Measurements from ENCODE around the gene NFE2L3.

GRCh38 chr7:26143298-26144048 lies 8.5 kb upstream of the NFE2L3 start:
- no peak for TF ChIP-seq CTCF (IDR thresholded peaks at IDR 0.05; ENCODE audit: low read depth, low read length)
- no peak for TF ChIP-seq EZH2phosphoT487 (IDR thresholded peaks at IDR 0.05; ENCODE audit: low read depth)

Data from OCI-LY3 (cell line).